A549 (cell line): ENCODE measurements around the gene TRIP10. TPM values are rescaled to one million over a fixed set of nuclear protein-coding genes. Genes with fewer than 3 reads are reported as not detected.

ENCODE experiments used
- ATAC-seq, 2 experiments: fragments of 200-7000 bp in 1 of 2; fragments of >200 bp in 1 of 2; cut with Nextera tagmentation in 1 of 2; cut with Tn5 transposase in 1 of 2; 3 replicates each; pipeline versions ENCODE4 v1.8.0 to v1.9.1; 2018 to 2020; ENCODE audit warnings: mild to moderate bottlenecking in 1 of 2, moderate library complexity in 1 of 2
- CTCF ChIA-PET: fragments of 300-600 bp; sonication (Branson Sonifier 250); formaldehyde crosslinking; extraction: SDS; loops from one replicate; lab custom pipeline; 2021; ENCODE audit warnings: antibody characterized with exemption, inconsistent platforms; lab: Yijun Ruan, JAX
- POLR2A ChIA-PET: fragments of 350-600 bp; formaldehyde crosslinking; extraction: SDS; loops from one replicate; lab custom pipeline; 2021; ENCODE audit warnings: antibody characterized with exemption, inconsistent platforms; lab: Yijun Ruan, JAX
- DNase-seq, 2 experiments: peaks; one replicate each; pipeline versions ENCODE4 v3.0.0 to v3.0.0-alpha.2; 2011 to 2016; ENCODE audit warnings: low read depth in 1 of 2, low spot score in 1 of 2
- FAIRE-seq: peaks from 2 replicates; lab custom pipeline; 2011; peaks lifted over from hg19 to GRCh38; lab: Jason Lieb, UNC
- H3K27ac ChIP-seq, 2 experiments: fragments of >200 bp; sonication (Bioruptor Twin); formaldehyde crosslinking; 3 replicates each; pipeline ENCODE4 v1.5.1; 2016 to 2017
- H3K4me1 ChIP-seq: fragments of >200 bp; sonication (Bioruptor Twin); formaldehyde crosslinking; 3 replicates; pipeline ENCODE4 v1.6.1; 2016
- H3K4me2 ChIP-seq: fragments of >200 bp; sonication (Bioruptor Twin); formaldehyde crosslinking; 3 replicates; pipeline ENCODE4 v1.6.1; 2016
- H3K4me3 ChIP-seq: fragments of >200 bp; sonication (Bioruptor Twin); formaldehyde crosslinking; 3 replicates; pipeline ENCODE4 v1.5.1; 2016
- H3K9me3 ChIP-seq: fragments of >200 bp; sonication (Bioruptor Twin); formaldehyde crosslinking; 3 replicates; pipeline ENCODE4 v1.6.1; 2016
- ATOH8 ChIP-seq: fragments of 250-450 bp; sonication (Bioruptor Pico); IDR thresholded peaks from 2 replicates; pipeline ENCODE4 v1.5.0; 2020; ENCODE audit warnings: low read depth, mild to moderate bottlenecking, moderate library complexity
- BHLHE40 ChIP-seq: IDR thresholded peaks from 2 replicates; pipeline ENCODE4 v1.6.1; 2012; ENCODE audit warnings: low read depth, low read length, inconsistent platforms
- CHD4 ChIP-seq: fragments of 200-600 bp; sonication (generic); IDR thresholded peaks from 2 replicates; pipeline ENCODE4 v1.6.1; 2016; ENCODE audit warnings: antibody characterized with exemption, mild to moderate bottlenecking, borderline replicate concordance
- E2F6 ChIP-seq: IDR thresholded peaks from 2 replicates; pipeline ENCODE4 v1.6.1; 2012; ENCODE audit warnings: low read depth, borderline replicate concordance
- EHMT2 ChIP-seq: fragments of 200-600 bp; sonication (generic); IDR thresholded peaks from 2 replicates; pipeline ENCODE4 v1.6.1; 2016; ENCODE audit warnings: antibody characterized with exemption, low read depth, mild to moderate bottlenecking, moderate library complexity
- ELK1 ChIP-seq: fragments of 150-350 bp; IDR thresholded peaks from 2 replicates; pipeline ENCODE4 v1.6.1; 2014; ENCODE audit warnings: low read depth, mild to moderate bottlenecking, low read length
- EP300 ChIP-seq, 2 experiments: fragments of >200 bp; sonication (Bioruptor Twin); formaldehyde crosslinking; IDR thresholded peaks; 2 replicates in 1 of 2; 3 replicates in 1 of 2; pipeline ENCODE4 v1.6.1; 2016 to 2017
- HDAC2 ChIP-seq: fragments of 200-600 bp; sonication (generic); IDR thresholded peaks from 2 replicates; pipeline ENCODE4 v1.6.1; 2016
- HMGXB4 ChIP-seq: fragments of 250-450 bp; sonication (Bioruptor Pico); IDR thresholded peaks from 2 replicates; pipeline ENCODE4 v1.5.0; 2021; ENCODE audit warnings: mild to moderate bottlenecking, moderate library complexity, borderline replicate concordance
- KDM1A ChIP-seq: fragments of 200-600 bp; sonication (generic); IDR thresholded peaks from 2 replicates; pipeline ENCODE4 v1.6.1; 2016; ENCODE audit warnings: low read depth, mild to moderate bottlenecking
- MAZ ChIP-seq: fragments of 150-350 bp; IDR thresholded peaks from 2 replicates; pipeline ENCODE4 v1.6.1; 2014; ENCODE audit warnings: antibody characterized with exemption, low read depth, low read length, borderline replicate concordance
- NR3C1 ChIP-seq: fragments of >200 bp; sonication (Bioruptor Twin); formaldehyde crosslinking; IDR thresholded peaks from 3 replicates; pipeline ENCODE4 v1.6.1; 2017
- RNF2 ChIP-seq: fragments of 200-600 bp; sonication (generic); IDR thresholded peaks from 2 replicates; pipeline ENCODE4 v1.6.1; 2016; ENCODE audit warnings: low read depth, mild to moderate bottlenecking, antibody characterized with exemption, moderate library complexity, borderline replicate concordance
- TFCP2L1 ChIP-seq: fragments of 250-450 bp; sonication (Bioruptor Pico); IDR thresholded peaks from 2 replicates; pipeline ENCODE4 v1.5.0; 2021; ENCODE audit warnings: mild to moderate bottlenecking
- ZC3H11A ChIP-seq: fragments of 450-650 bp; IDR thresholded peaks from 2 replicates; pipeline ENCODE4 v1.6.1; 2014; ENCODE audit warnings: antibody characterized with exemption, mild to moderate bottlenecking
- ZFP36 ChIP-seq: fragments of 450-650 bp; IDR thresholded peaks from 2 replicates; pipeline ENCODE4 v1.6.1; 2014; ENCODE audit warnings: borderline replicate concordance; ENCODE audit not compliant: partially characterized antibody
- ZNF302 ChIP-seq: fragments of 250-450 bp; sonication (Bioruptor Pico); IDR thresholded peaks from 2 replicates; pipeline ENCODE4 v1.9.0; 2021; ENCODE audit warnings: inconsistent platforms, mild to moderate bottlenecking, moderate library complexity
- WGBS: methylation state at CpG from one replicate; pipeline ENCODE4 v1.1.6; 2017; ENCODE audit errors: missing lambda C conversion rate; 5-methylcytosine and 5-hydroxymethylcytosine counted together
- polyA plus RNA-seq, 4 experiments: library from polyadenylated mRNA; depleted of rRNA in 3 of 4; stranded (reverse); fragments of >200 nt; fragmentation: RNase III in 1 of 4; extraction: RNeasy Plus Mini Kit Qiagen cat#74134 plus additional on column Dnase treatment in 1 of 4; gene quantifications; 2 replicates in 3 of 4; 3 replicates in 1 of 4; pipeline ENCODE4 v1.2.3, GENCODE V29; 2011 to 2017

The TRIP10 gene
- polyA plus RNA-seq, 2 of the 4 experiments (the other 2 are of a cell fraction) = 39.2 to 60.9 TPM

GRCh38 chr19:6767357-6768235, 28.1 kb downstream of the TRIP10 start, which contains the start of gene SH2D3A:
SH2D3A (minus strand) TSS chr19:6767435; CDS start chr19:6763748, 3,687 bp downstream.
- FAIRE-seq (no peak), DNase-seq (peak; percentile 77 to 96), ATAC-seq (peak; percentile 80 to 86)
- 2% methylated on average over 28 of the region's 47 CpGs for WGBS
- TF ChIP-seq ZFP36 = peak; percentile 99
- no peak for TF ChIP-seq ZC3H11A
- TF ChIP-seq KDM1A = peak; percentile 56; the same call in 1 of the 2 replicates
- Histone ChIP-seq H3K9me3 (no peaks in the 10 kb centered on the region), H3K4me1 (peaks cover 22% of the 10 kb centered on the region), H3K4me2 (peak within 1 kb of the TSS; percentile 84), H3K27ac (peak within 1 kb of the TSS; percentile 76 to 89), H3K4me3 (peak within 1 kb of the TSS; percentile 60)
- POLR2A ChIA-PET = interaction anchor here (1.1 to 2.1 kb wide), 2 partner anchors 28 to 34 kb away, joined by 3 to 10 read pairs; partner anchors contain the start of gene TRIP10
- CTCF ChIA-PET = interaction anchor here (1.0 to 2.8 kb wide), 4 partner anchors 29 to 96 kb away, joined by 3 to 14 read pairs (median 6); partner anchors contain the start of gene GPR108

GRCh38 chr19:6768236-6768785, 28.8 kb downstream of the TRIP10 start:
- ChIA-PET POLR2A (interaction anchor here (2.1 kb wide), 1 partner anchor 33 kb away, joined by 10 read pairs; no protein-coding TSS in a partner anchor), CTCF (interaction anchor here (0.7 to 4.8 kb wide), 11 partner anchors 11 to 251 kb away, joined by 3 to 20 read pairs (median 4); partner anchors contain the start of gene GPR108)
- ATAC-seq = no peak
- DNase-seq = no peak
- H3K4me3 ChIP-seq = peak overlapping the region; percentile 60
- TF ChIP-seq ZFP36 (no peak), CHD4 (no peak), EHMT2 (no peak), BHLHE40 (no peak), HDAC2 (no peak), ZNF302 (CRISPR knock-in tag) (no peak), HMGXB4 (CRISPR knock-in tag) (no peak), TFCP2L1 (CRISPR knock-in tag) (no peak), MAZ (no peak), EP300 (IDR thresholded peaks at IDR 0.05) (no peak), ELK1 (no peak), RNF2 (no peak), NR3C1 (no peak), ATOH8 (CRISPR knock-in tag) (no peak), E2F6 (no peak)
- H3K9me3 ChIP-seq = no peaks in the 10 kb centered on the region
- 47% methylated on average over 8 of the region's 8 CpGs for WGBS
- peak overlapping the region; percentile 84 for H3K4me2 ChIP-seq
- H3K4me1 ChIP-seq = peaks cover 22% of the 10 kb centered on the region
- peak overlapping the region; percentile 76 to 87 for H3K27ac ChIP-seq
- FAIRE-seq = no peak
